Progenitor cell of endocrine pancreas (in vitro differentiated cells): ENCODE data around the gene HOXB8. TPM values are rescaled to one million over a fixed set of nuclear protein-coding genes. Genes with fewer than 3 reads are reported as not detected.

Source experiments
- DNase-seq: peaks from one replicate; pipeline ENCODE4 v3.0.0; 2021; ENCODE audit warnings: low spot score; ENCODE audit not compliant: unreplicated experiment
- H3K27ac Mint-ChIP-seq: 2 replicates; pipeline ENCODE4 v1.8.0; 2021; ENCODE audit warnings: mild to moderate bottlenecking, moderate library complexity, mixed read lengths
- H3K27me3 Mint-ChIP-seq: 2 replicates; pipeline ENCODE4 v1.8.0; 2021; ENCODE audit warnings: mixed read lengths
- H3K36me3 Mint-ChIP-seq: 2 replicates; pipeline ENCODE4 v1.8.0; 2022; ENCODE audit warnings: mixed read lengths; ENCODE audit not compliant: insufficient read depth
- H3K4me1 Mint-ChIP-seq: 2 replicates; pipeline ENCODE4 v1.8.0; 2021; ENCODE audit warnings: low read depth, mixed read lengths
- H3K4me3 Mint-ChIP-seq: 2 replicates; pipeline ENCODE4 v1.8.0; 2021; ENCODE audit warnings: low read depth, mild to moderate bottlenecking, moderate library complexity, mixed read lengths
- H3K9me3 Mint-ChIP-seq: 2 replicates; pipeline ENCODE4 v1.8.0; 2021; ENCODE audit warnings: low read depth, mixed read lengths
- total RNA-seq: library from RNA; stranded (reverse); gene quantifications from 2 replicates; pipeline ENCODE4 v1.2.1, GENCODE V29; 2021
- TF ChIP-seq, protein P1 (sequence below): fragments of 200-600 bp; sonication (generic); IDR thresholded peaks from one replicate; pipeline ENCODE4 v1.5.0; 2021; ENCODE audit warnings: antibody characterized with exemption, mild to moderate bottlenecking; ENCODE audit not compliant: unreplicated experiment

Gene HOXB8
- total RNA-seq, 1 donor from 2014 or later: 1.1 TPM

DNA sequence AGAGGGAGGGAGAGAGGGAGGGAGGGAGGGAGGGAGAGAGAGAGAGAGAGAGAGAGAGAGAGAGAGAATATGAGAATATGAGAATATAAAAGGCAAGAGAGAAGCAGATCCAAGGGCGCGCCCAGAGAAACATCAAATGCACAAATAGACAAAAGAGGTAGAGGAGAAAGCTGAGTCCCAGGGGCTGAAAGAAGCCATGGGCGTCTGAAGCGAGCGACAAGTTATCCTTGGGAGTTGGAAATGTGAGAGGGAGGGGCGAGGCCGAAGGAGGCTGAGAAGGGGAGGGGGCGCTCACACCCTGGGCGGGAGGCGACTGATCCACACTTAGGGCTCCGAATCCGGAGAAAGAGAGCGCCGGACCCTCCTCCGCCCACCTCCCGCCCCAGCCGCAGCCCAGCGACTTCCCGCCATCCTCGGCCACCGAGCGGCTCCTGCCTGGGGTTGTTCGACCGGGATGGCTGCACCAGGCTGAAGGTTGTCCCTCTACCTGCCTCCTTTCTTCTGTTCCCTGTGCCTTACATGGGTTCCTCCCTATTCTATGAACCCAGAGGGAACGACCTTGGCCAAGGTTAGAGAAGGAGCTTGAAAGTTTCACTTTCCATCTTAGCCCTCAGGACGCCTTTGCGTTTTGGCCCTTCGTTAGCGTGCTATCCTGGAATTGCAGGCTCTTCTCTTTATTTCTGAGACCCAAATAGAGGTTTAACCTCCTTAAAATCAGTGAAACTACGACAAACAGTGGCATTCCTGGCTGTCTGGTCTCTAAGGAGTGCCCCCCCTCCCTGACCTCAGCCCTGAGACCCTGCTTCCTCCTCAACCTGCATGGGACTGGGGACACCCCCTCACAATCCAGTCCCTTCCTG lies 32.2 kb upstream of the HOXB8 start:
- Mint-ChIP-seq H3K4me3 (no peak overlapping the region), H3K36me3 (no peaks in the 10 kb centered on the region), H3K4me1 (peaks cover 2% of the 10 kb centered on the region), H3K27ac (no peak overlapping the region), H3K27me3 (peaks cover 89% of the 10 kb centered on the region), H3K9me3 (no peaks in the 10 kb centered on the region)
- TF ChIP-seq, protein P1, sequence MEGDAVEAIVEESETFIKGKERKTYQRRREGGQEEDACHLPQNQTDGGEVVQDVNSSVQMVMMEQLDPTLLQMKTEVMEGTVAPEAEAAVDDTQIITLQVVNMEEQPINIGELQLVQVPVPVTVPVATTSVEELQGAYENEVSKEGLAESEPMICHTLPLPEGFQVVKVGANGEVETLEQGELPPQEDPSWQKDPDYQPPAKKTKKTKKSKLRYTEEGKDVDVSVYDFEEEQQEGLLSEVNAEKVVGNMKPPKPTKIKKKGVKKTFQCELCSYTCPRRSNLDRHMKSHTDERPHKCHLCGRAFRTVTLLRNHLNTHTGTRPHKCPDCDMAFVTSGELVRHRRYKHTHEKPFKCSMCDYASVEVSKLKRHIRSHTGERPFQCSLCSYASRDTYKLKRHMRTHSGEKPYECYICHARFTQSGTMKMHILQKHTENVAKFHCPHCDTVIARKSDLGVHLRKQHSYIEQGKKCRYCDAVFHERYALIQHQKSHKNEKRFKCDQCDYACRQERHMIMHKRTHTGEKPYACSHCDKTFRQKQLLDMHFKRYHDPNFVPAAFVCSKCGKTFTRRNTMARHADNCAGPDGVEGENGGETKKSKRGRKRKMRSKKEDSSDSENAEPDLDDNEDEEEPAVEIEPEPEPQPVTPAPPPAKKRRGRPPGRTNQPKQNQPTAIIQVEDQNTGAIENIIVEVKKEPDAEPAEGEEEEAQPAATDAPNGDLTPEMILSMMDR: no peak
- no peak for DNase-seq

DNA sequence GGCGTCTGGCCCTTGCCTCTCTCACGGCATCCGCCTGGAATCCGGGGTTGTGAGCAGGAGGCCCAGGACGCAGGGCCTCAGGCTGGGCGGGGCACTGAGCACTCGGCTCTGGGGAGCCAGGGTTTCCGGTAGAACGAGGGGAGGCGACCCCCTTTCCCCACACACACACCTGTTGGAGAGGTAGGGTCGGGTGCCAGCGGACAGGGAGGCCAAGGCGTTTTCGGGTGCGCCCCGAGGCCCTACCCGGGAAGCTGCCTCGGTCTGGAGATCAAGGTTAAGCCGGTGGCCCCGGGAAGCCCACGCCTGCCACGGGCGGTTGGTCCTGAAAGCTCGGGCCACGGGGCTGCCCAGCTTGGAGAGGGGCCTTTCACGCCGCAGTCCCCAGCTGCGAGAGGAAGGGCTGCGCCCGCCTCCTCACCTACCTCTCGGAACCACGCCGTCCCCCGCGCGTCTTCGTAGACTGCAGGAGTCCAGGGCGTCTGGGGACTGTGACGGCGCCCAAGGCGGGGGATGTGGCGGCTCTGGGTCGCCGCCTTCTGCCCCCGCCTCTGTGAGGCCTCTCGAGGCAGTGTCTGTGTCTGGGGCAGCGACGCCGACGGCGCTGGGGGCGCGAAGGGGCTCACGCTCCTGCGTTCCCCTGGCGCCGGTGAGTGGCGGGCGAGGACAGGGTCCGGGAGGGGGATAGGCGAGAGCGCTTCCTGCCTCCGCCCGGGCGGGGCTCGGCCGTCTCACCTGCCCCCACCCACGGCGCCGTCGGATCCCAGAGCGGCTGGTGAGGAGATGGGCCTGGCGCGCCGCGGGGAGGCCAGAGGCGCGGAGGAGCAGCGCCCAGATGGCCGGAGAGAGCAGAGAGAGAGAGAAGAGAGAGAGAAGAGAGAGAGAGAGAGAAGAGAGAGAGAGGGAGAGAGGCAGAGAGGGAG lies 31.4 kb upstream of the HOXB8 start:
- H3K27ac Mint-ChIP-seq: no peak overlapping the region
- peaks cover 91% of the 10 kb centered on the region for H3K27me3 Mint-ChIP-seq
- TF ChIP-seq, protein P1: no peak
- no peaks in the 10 kb centered on the region for H3K36me3 Mint-ChIP-seq
- H3K9me3 Mint-ChIP-seq: no peaks in the 10 kb centered on the region
- no peak overlapping the region for H3K4me3 Mint-ChIP-seq
- peaks cover 2% of the 10 kb centered on the region for H3K4me1 Mint-ChIP-seq
- no peak for DNase-seq

DNA sequence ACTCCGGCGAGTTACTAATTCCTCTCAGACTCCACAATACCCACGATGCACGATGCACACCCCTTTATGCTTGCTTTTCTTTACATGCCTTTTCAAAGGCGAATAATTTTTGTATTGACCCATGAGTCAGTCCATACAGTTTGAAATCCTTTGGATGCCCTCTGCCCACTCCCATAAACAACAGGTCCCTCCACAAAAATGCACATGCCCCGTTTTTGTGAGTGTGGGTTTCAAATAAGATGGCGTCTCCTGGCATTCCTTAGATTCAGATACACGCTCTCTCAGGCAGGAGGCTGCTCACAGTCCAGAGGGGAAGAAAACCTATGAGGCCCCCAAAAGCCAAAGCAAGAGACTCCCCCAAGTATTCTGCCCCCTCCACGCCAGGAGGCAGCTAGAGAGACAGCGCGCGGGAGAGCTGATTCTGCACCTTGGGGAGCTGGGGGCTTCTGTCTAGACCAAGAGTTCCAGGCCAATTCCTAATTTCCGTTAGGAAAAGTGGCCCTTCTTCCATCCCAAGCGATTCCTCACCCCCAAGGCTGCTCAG lies 30.6 kb upstream of the HOXB8 start:
- Mint-ChIP-seq H3K27ac (no peak overlapping the region), H3K27me3 (peaks cover 93% of the 10 kb centered on the region), H3K9me3 (no peaks in the 10 kb centered on the region), H3K36me3 (no peaks in the 10 kb centered on the region), H3K4me1 (peaks cover 2% of the 10 kb centered on the region), H3K4me3 (no peak overlapping the region)
- no peak for DNase-seq
- TF ChIP-seq, protein P1: no peak

DNA sequence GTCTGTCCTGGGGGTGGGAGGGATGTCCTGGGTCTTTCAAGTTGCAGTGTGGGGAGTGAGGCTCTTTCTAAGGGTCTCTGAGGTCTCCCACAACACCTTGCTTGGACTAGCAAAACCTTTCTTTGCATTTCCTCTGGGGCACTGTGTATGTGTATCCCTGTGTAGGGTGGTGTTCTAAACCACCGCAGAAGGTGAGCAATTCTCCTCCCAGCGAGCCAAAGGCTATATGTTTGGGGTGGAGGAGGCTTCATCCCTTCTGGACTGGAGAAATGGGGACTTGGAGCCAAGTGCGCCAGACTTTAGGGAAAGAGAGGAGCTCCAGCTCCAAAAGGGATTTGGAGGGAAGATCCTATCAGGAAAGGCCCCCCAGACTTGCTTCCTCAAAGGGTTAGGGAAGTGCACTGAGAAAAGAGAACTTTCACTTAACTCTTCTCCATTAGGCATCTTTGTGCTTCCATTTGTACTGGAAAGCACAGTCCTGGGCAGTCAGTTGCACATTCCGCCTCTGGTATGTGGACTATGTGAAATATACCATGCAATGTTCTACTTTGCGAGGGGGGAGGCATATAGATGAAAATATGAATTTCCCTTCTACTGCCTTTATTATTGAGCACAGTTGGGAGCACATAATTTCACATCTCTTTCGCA lies 29.9 kb upstream of the HOXB8 start:
- DNase-seq: no peak
- Mint-ChIP-seq H3K4me3 (no peak overlapping the region), H3K36me3 (no peaks in the 10 kb centered on the region), H3K27me3 (peaks cover 94% of the 10 kb centered on the region), H3K27ac (no peak overlapping the region), H3K4me1 (peaks cover 2% of the 10 kb centered on the region), H3K9me3 (no peaks in the 10 kb centered on the region)
- TF ChIP-seq, protein P1: no peak
